Measurements from ENCODE around the gene HOMER2. TPM values are rescaled to one million over a fixed set of nuclear protein-coding genes. Genes with fewer than 3 reads are reported as not detected.

HOMER2 gene
- total and polyA plus RNA-seq, 4 donors = 4.3 to 62.0 (median 23.6) TPM

DNA sequence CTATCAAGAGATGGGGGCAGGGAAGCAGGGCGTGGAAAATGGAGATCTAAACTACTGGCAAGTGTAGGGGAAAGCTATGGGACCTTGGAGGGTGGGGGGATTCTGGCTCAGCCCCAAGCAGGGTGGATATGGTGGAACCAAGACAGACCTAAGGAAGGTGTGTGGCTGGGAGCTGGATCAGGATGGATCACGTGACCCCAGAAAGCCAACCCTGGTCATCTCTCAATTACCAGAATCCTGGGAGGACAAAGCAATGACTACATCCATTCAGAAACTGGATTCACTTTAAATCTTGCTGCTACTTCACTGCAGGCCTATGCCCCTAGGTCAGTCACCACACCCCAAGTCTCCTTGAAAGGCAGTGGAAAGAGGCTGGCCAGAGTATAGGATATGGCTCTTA, 74.7 kb downstream of the HOMER2 start (continued):
- TF ChIP-seq, protein P1, sequence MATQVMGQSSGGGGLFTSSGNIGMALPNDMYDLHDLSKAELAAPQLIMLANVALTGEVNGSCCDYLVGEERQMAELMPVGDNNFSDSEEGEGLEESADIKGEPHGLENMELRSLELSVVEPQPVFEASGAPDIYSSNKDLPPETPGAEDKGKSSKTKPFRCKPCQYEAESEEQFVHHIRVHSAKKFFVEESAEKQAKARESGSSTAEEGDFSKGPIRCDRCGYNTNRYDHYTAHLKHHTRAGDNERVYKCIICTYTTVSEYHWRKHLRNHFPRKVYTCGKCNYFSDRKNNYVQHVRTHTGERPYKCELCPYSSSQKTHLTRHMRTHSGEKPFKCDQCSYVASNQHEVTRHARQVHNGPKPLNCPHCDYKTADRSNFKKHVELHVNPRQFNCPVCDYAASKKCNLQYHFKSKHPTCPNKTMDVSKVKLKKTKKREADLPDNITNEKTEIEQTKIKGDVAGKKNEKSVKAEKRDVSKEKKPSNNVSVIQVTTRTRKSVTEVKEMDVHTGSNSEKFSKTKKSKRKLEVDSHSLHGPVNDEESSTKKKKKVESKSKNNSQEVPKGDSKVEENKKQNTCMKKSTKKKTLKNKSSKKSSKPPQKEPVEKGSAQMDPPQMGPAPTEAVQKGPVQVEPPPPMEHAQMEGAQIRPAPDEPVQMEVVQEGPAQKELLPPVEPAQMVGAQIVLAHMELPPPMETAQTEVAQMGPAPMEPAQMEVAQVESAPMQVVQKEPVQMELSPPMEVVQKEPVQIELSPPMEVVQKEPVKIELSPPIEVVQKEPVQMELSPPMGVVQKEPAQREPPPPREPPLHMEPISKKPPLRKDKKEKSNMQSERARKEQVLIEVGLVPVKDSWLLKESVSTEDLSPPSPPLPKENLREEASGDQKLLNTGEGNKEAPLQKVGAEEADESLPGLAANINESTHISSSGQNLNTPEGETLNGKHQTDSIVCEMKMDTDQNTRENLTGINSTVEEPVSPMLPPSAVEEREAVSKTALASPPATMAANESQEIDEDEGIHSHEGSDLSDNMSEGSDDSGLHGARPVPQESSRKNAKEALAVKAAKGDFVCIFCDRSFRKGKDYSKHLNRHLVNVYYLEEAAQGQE (IDR thresholded peaks at IDR 0.05) = no peak
- TF ChIP-seq EGR1 (IDR thresholded peaks at IDR 0.05; ENCODE audit: low read depth in 2 of 2) (no peak), TAF1 (conservative IDR thresholded peaks at IDR 0.05) (no peak), NR2F2 (IDR thresholded peaks at IDR 0.05) (no peak), FOXA1 (IDR thresholded peaks at IDR 0.05) (no peak), RAD21 (IDR thresholded peaks at IDR 0.05) (no peak), FOXA2 (IDR thresholded peaks at IDR 0.05) (no peak)

DNA sequence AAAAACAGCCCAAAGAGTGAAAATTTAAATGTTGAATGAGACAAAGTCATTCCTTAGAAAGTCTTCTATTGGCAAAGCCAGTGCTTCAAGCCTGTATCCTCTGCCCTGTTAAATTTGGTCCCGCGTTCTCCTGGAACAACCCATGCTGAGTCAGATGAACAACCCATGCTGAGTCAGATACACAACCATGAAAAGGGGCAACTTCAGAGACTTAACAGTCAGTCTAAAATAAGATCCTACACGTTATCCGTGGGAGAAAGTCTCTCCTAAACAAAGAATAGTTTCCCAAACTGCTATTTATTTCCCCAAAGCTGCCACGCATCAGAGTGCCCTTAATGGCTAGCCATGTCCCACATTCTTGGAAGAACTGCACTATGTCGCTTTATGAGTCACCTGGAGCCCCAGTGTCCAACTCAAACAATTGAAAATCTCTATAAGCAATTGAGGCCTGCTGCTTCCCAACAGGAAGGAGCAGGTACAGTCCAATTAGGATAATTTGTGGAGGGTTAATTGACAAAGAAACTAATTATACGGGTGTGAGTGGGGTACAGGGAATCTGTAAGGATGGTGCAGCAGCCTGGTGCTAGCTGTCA, 77.0 kb downstream of the HOMER2 start:
- peaks cover 0 to 6% (median 1%) of the 10 kb centered on the region in 4 donors for H3K4me1 ChIP-seq (ENCODE audit: control insufficient read depth in 4 of 4, insufficient read depth in 4 of 4, low read length in 3 of 4)
- WGBS = 95% methylated on average over 7 of the region's 7 CpGs
- no peak for DNase-seq (ENCODE audit: low spot score)
- no peak overlapping the region for H3K4me3 ChIP-seq (ENCODE audit: low read depth in 1 of 3, low read length in 3 of 3)
- H3K36me3 ChIP-seq (ENCODE audit: control insufficient read depth in 4 of 4, insufficient read depth in 3 of 4, low read depth in 1 of 4, low read length in 3 of 4) = peaks cover 0 to 22% (median 12%) of the 10 kb centered on the region in 4 donors
- no peak overlapping the region for H3K9ac ChIP-seq (ENCODE audit: low read depth in 1 of 2, low read length in 2 of 2)
- TF ChIP-seq, protein P2, sequence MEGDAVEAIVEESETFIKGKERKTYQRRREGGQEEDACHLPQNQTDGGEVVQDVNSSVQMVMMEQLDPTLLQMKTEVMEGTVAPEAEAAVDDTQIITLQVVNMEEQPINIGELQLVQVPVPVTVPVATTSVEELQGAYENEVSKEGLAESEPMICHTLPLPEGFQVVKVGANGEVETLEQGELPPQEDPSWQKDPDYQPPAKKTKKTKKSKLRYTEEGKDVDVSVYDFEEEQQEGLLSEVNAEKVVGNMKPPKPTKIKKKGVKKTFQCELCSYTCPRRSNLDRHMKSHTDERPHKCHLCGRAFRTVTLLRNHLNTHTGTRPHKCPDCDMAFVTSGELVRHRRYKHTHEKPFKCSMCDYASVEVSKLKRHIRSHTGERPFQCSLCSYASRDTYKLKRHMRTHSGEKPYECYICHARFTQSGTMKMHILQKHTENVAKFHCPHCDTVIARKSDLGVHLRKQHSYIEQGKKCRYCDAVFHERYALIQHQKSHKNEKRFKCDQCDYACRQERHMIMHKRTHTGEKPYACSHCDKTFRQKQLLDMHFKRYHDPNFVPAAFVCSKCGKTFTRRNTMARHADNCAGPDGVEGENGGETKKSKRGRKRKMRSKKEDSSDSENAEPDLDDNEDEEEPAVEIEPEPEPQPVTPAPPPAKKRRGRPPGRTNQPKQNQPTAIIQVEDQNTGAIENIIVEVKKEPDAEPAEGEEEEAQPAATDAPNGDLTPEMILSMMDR (IDR thresholded peaks at IDR 0.05; ENCODE audit: low read depth, low read length, missing input control) = no peak
- TF ChIP-seq NR2F2 (IDR thresholded peaks at IDR 0.05) (no peak), RAD21 (IDR thresholded peaks at IDR 0.05) (no peak), TAF1 (conservative IDR thresholded peaks at IDR 0.05) (no peak), YY1 (IDR thresholded peaks at IDR 0.05) (no peak)
- TF ChIP-seq, protein P1 (IDR thresholded peaks at IDR 0.05) = no peak
- H3K27me3 ChIP-seq (ENCODE audit: control insufficient read depth in 4 of 4, insufficient read depth in 4 of 4, low read length in 3 of 4) = no peaks in the 10 kb centered on the region
- no peak overlapping the region for H3K27ac ChIP-seq (ENCODE audit: low read depth in 1 of 2, low read length in 2 of 2)
- H3K9me3 ChIP-seq (ENCODE audit: control insufficient read depth in 4 of 4, low read length in 3 of 4) = no peaks in the 10 kb centered on the region

DNA sequence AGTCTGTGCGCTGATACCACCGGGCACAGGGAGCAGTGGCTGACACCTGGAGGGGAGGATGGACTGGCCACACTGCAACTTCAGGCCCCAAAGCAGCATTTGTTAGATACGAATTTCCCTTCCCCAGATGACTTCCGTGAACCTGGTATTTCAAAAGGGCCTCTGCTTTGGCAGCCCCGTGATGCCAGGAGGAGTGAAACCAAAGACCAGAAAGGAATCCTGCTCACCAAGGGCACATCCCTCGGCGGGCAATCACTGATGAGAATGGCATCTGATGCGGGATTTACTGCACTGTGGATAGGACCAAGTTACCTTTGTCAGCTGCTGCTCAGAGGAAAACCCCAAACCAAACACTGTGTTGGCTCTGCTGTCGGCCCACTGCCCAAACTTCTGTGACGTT, 77.6 kb downstream of the HOMER2 start:
- peaks cover 0 to 22% (median 12%) of the 10 kb centered on the region in 4 donors for H3K36me3 ChIP-seq (ENCODE audit: control insufficient read depth in 4 of 4, insufficient read depth in 3 of 4, low read depth in 1 of 4, low read length in 3 of 4)
- H3K9me3 ChIP-seq (ENCODE audit: control insufficient read depth in 4 of 4, low read length in 3 of 4) = no peaks in the 10 kb centered on the region
- no peak overlapping the region for H3K27ac ChIP-seq (ENCODE audit: low read depth in 1 of 2, low read length in 2 of 2)
- no peak overlapping the region for H3K9ac ChIP-seq (ENCODE audit: low read depth in 1 of 2, low read length in 2 of 2)
- 87% methylated on average over 10 of the region's 10 CpGs for WGBS
- TF ChIP-seq YY1 (IDR thresholded peaks at IDR 0.05) (no peak), JUND (IDR thresholded peaks at IDR 0.05) (no peak), NR2F2 (IDR thresholded peaks at IDR 0.05) (no peak), HNF4A (conservative IDR thresholded peaks at IDR 0.05) (no peak), FOXA1 (IDR thresholded peaks at IDR 0.05) (no peak), GABPA (IDR thresholded peaks at IDR 0.05 in 1 of 2, conservative IDR thresholded peaks at IDR 0.05 in 1 of 2) (no peak)
- TF ChIP-seq, protein P3, sequence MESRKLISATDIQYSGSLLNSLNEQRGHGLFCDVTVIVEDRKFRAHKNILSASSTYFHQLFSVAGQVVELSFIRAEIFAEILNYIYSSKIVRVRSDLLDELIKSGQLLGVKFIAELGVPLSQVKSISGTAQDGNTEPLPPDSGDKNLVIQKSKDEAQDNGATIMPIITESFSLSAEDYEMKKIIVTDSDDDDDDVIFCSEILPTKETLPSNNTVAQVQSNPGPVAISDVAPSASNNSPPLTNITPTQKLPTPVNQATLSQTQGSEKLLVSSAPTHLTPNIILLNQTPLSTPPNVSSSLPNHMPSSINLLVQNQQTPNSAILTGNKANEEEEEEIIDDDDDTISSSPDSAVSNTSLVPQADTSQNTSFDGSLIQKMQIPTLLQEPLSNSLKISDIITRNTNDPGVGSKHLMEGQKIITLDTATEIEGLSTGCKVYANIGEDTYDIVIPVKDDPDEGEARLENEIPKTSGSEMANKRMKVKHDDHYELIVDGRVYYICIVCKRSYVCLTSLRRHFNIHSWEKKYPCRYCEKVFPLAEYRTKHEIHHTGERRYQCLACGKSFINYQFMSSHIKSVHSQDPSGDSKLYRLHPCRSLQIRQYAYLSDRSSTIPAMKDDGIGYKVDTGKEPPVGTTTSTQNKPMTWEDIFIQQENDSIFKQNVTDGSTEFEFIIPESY (IDR thresholded peaks at IDR 0.05) = no peak
- TF ChIP-seq, protein P2 (IDR thresholded peaks at IDR 0.05; ENCODE audit: low read depth, low read length, missing input control) = no peak
- TF ChIP-seq, protein P4, sequence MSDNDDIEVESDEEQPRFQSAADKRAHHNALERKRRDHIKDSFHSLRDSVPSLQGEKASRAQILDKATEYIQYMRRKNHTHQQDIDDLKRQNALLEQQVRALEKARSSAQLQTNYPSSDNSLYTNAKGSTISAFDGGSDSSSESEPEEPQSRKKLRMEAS (IDR thresholded peaks at IDR 0.05) = no peak
- no peak overlapping the region for H3K4me3 ChIP-seq (ENCODE audit: low read depth in 1 of 3, low read length in 3 of 3)
- no peak for DNase-seq (ENCODE audit: low spot score)
- peaks cover 0 to 6% (median 1%) of the 10 kb centered on the region in 4 donors for H3K4me1 ChIP-seq (ENCODE audit: control insufficient read depth in 4 of 4, insufficient read depth in 4 of 4, low read length in 3 of 4)
- H3K27me3 ChIP-seq (ENCODE audit: control insufficient read depth in 4 of 4, insufficient read depth in 4 of 4, low read length in 3 of 4) = no peaks in the 10 kb centered on the region
